Activated CD4-positive, alpha-beta T cell treated with anti-CD3 and anti-CD28 coated beads, Interleukin-2, amount 10 ng/mL, durations not matched to agents 24 days and 14 days (primary cell): ENCODE results near the gene ZNF521. TPM values are rescaled to one million over a fixed set of nuclear protein-coding genes. Genes with fewer than 3 reads are reported as not detected.

ENCODE experiments used
- DNase-seq: peaks from one replicate; pipeline ENCODE4 v3.0.0; 2022
- H3K27ac Mint-ChIP-seq: one replicate; pipeline ENCODE4 v1.8.0; 2022; ENCODE audit warnings: mild to moderate bottlenecking, mixed read lengths
- H3K27me3 Mint-ChIP-seq: one replicate; pipeline ENCODE4 v1.8.0; 2022; ENCODE audit warnings: mixed read lengths
- H3K36me3 Mint-ChIP-seq: one replicate; pipeline ENCODE4 v1.8.0; 2022; ENCODE audit warnings: low read depth, mild to moderate bottlenecking, mixed read lengths
- H3K4me1 Mint-ChIP-seq: one replicate; pipeline ENCODE4 v1.8.0; 2021; ENCODE audit warnings: mixed read lengths
- H3K4me3 Mint-ChIP-seq: one replicate; pipeline ENCODE4 v1.8.0; 2022; ENCODE audit warnings: mild to moderate bottlenecking, moderate library complexity, mixed read lengths
- H3K9me3 Mint-ChIP-seq: one replicate; pipeline ENCODE4 v1.8.0; 2021; ENCODE audit warnings: mixed read lengths
- intact Hi-C: fragments of 100-400 bp; cut with micrococcal nuclease; formaldehyde crosslinking; loops from one replicate; pipeline ENCODE4 v1.15.1; 2023
- total RNA-seq: library from RNA; stranded (reverse); gene quantifications from 2 replicates; pipeline ENCODE4 v1.2.3, GENCODE V29; 2022

The ZNF521 gene
- total RNA-seq, 1 donor from 2014 or later = not detected

GRCh38 chr18:25164211-25164847 lies 187.6 kb downstream of the ZNF521 start:
- intact Hi-C loops = no loop called here
- peaks cover 15% of the 10 kb centered on the region for H3K4me1 Mint-ChIP-seq
- DNase-seq = no peak
- H3K9me3 Mint-ChIP-seq = no peaks in the 10 kb centered on the region
- peaks cover 4% of the 10 kb centered on the region for H3K27me3 Mint-ChIP-seq
- H3K27ac Mint-ChIP-seq = peak overlapping the region; percentile 34
- peak overlapping the region; percentile 75 for H3K4me3 Mint-ChIP-seq
- H3K36me3 Mint-ChIP-seq = no peaks in the 10 kb centered on the region

- H3K9me3 Mint-ChIP-seq = peaks cover 6% of the 10 kb centered on the region
- H3K27ac Mint-ChIP-seq = no peak overlapping the region
- no peaks in the 10 kb centered on the region for H3K27me3 Mint-ChIP-seq
- no peak for DNase-seq
- no peak overlapping the region for H3K4me3 Mint-ChIP-seq
- no peaks in the 10 kb centered on the region for H3K4me1 Mint-ChIP-seq
- intact Hi-C loops = loop anchor here (10.0 kb wide), 1 partner anchor 59 kb away; no protein-coding TSS in a partner anchor
- no peaks in the 10 kb centered on the region for H3K36me3 Mint-ChIP-seq
Measured at GRCh38 chr18:25153426-25153825, 198.5 kb downstream of the ZNF521 start.

- Mint-ChIP-seq H3K9me3 (no peaks in the 10 kb centered on the region), H3K27ac (no peak overlapping the region)
- intact Hi-C loops = no loop called here
Measured at GRCh38 chr18:25147877-25148488, 204.0 kb downstream of the ZNF521 start.

GRCh38 chr18:25146512-25146910 lies 205.5 kb downstream of the ZNF521 start:
- no peak overlapping the region for H3K27ac Mint-ChIP-seq
- no peak for DNase-seq
- H3K4me3 Mint-ChIP-seq = no peak overlapping the region
- H3K36me3 Mint-ChIP-seq = no peaks in the 10 kb centered on the region
- H3K4me1 Mint-ChIP-seq = no peaks in the 10 kb centered on the region
- intact Hi-C loops = no loop called here
- no peaks in the 10 kb centered on the region for H3K27me3 Mint-ChIP-seq
- H3K9me3 Mint-ChIP-seq = no peaks in the 10 kb centered on the region

More at GRCh38 chr18:25147877-25148488, 204.0 kb downstream of the ZNF521 start:
- no peak for DNase-seq
- H3K36me3 Mint-ChIP-seq = no peaks in the 10 kb centered on the region
- no peaks in the 10 kb centered on the region for H3K27me3 Mint-ChIP-seq
- no peak overlapping the region for H3K4me3 Mint-ChIP-seq
- no peaks in the 10 kb centered on the region for H3K4me1 Mint-ChIP-seq

GRCh38 chr18:25145731-25146511 lies 206.0 kb downstream of the ZNF521 start:
- Mint-ChIP-seq H3K4me3 (no peak overlapping the region), H3K27me3 (no peaks in the 10 kb centered on the region), H3K27ac (no peak overlapping the region), H3K9me3 (no peaks in the 10 kb centered on the region), H3K36me3 (no peaks in the 10 kb centered on the region), H3K4me1 (no peaks in the 10 kb centered on the region)
- intact Hi-C loops = no loop called here
- no peak for DNase-seq

GRCh38 chr18:25144820-25145219 lies 207.1 kb downstream of the ZNF521 start:
- no peak overlapping the region for H3K27ac Mint-ChIP-seq
- no peaks in the 10 kb centered on the region for H3K36me3 Mint-ChIP-seq
- H3K9me3 Mint-ChIP-seq = no peaks in the 10 kb centered on the region
- no peak overlapping the region for H3K4me3 Mint-ChIP-seq
- no peaks in the 10 kb centered on the region for H3K4me1 Mint-ChIP-seq
- DNase-seq = no peak
- no peaks in the 10 kb centered on the region for H3K27me3 Mint-ChIP-seq
- intact Hi-C loops = no loop called here

GRCh38 chr18:25141886-25142285 lies 210.1 kb downstream of the ZNF521 start:
- no peak overlapping the region for H3K27ac Mint-ChIP-seq
- H3K27me3 Mint-ChIP-seq = no peaks in the 10 kb centered on the region
- no peaks in the 10 kb centered on the region for H3K9me3 Mint-ChIP-seq
- no peaks in the 10 kb centered on the region for H3K36me3 Mint-ChIP-seq
- intact Hi-C loops = no loop called here
- DNase-seq = no peak
- H3K4me3 Mint-ChIP-seq = no peak overlapping the region
- no peaks in the 10 kb centered on the region for H3K4me1 Mint-ChIP-seq

- H3K9me3 Mint-ChIP-seq = no peaks in the 10 kb centered on the region
- no peaks in the 10 kb centered on the region for H3K4me1 Mint-ChIP-seq
- no peak overlapping the region for H3K27ac Mint-ChIP-seq
- H3K4me3 Mint-ChIP-seq = no peak overlapping the region
- DNase-seq = no peak
- no peaks in the 10 kb centered on the region for H3K27me3 Mint-ChIP-seq
- intact Hi-C loops = no loop called here
- no peaks in the 10 kb centered on the region for H3K36me3 Mint-ChIP-seq
Measured at GRCh38 chr18:25141399-25141798, 210.6 kb downstream of the ZNF521 start.

- Mint-ChIP-seq H3K36me3 (no peaks in the 10 kb centered on the region), H3K4me1 (no peaks in the 10 kb centered on the region), H3K27ac (no peak overlapping the region), H3K4me3 (no peak overlapping the region), H3K27me3 (no peaks in the 10 kb centered on the region), H3K9me3 (no peaks in the 10 kb centered on the region)
- DNase-seq = no peak
- intact Hi-C loops = no loop called here
Measured at GRCh38 chr18:25140962-25141308, 211.0 kb downstream of the ZNF521 start.

- H3K27me3 Mint-ChIP-seq = no peaks in the 10 kb centered on the region
- no peaks in the 10 kb centered on the region for H3K36me3 Mint-ChIP-seq
- H3K4me1 Mint-ChIP-seq = no peaks in the 10 kb centered on the region
- no peaks in the 10 kb centered on the region for H3K9me3 Mint-ChIP-seq
- H3K27ac Mint-ChIP-seq = no peak overlapping the region
- no peak overlapping the region for H3K4me3 Mint-ChIP-seq
- intact Hi-C loops = no loop called here
- DNase-seq = no peak
Measured at GRCh38 chr18:25140124-25140961, 211.6 kb downstream of the ZNF521 start.

GRCh38 chr18:25137197-25137472 lies 214.8 kb downstream of the ZNF521 start:
- Mint-ChIP-seq H3K4me1 (no peaks in the 10 kb centered on the region), H3K27ac (no peak overlapping the region), H3K9me3 (no peaks in the 10 kb centered on the region), H3K4me3 (no peak overlapping the region), H3K27me3 (no peaks in the 10 kb centered on the region), H3K36me3 (no peaks in the 10 kb centered on the region)
- no peak for DNase-seq
- intact Hi-C loops = loop anchor here (10.0 kb wide), 1 partner anchor 58 kb away; no protein-coding TSS in a partner anchor

- H3K36me3 Mint-ChIP-seq = no peaks in the 10 kb centered on the region
- H3K27me3 Mint-ChIP-seq = no peaks in the 10 kb centered on the region
- H3K4me3 Mint-ChIP-seq = no peak overlapping the region
- H3K27ac Mint-ChIP-seq = no peak overlapping the region
- DNase-seq = no peak
- no peaks in the 10 kb centered on the region for H3K9me3 Mint-ChIP-seq
- intact Hi-C loops = loop anchor here (10.0 kb wide), 1 partner anchor 58 kb away; no protein-coding TSS in a partner anchor
- H3K4me1 Mint-ChIP-seq = no peaks in the 10 kb centered on the region
Measured at GRCh38 chr18:25136416-25137196, 215.4 kb downstream of the ZNF521 start.

- Mint-ChIP-seq H3K4me3 (no peak overlapping the region), H3K4me1 (no peaks in the 10 kb centered on the region), H3K27me3 (no peaks in the 10 kb centered on the region), H3K36me3 (no peaks in the 10 kb centered on the region), H3K27ac (no peak overlapping the region), H3K9me3 (no peaks in the 10 kb centered on the region)
- DNase-seq = no peak
- intact Hi-C loops = loop anchor here (10.0 kb wide), 1 partner anchor 60 kb away; no protein-coding TSS in a partner anchor
Measured at GRCh38 chr18:25134861-25135260, 217.1 kb downstream of the ZNF521 start.
